ENCODE measurements around the gene RRH. TPM values are rescaled to one million over a fixed set of nuclear protein-coding genes. Genes with fewer than 3 reads are reported as not detected.
A peak's percentile ranks its signal among the peaks of the same experiment; 100 is the strongest.

Gene RRH
- total RNA-seq, 1 experiment from 2014 or later: not detected

GRCh38 chr4:109811707-109812106, 16.1 kb upstream of the RRH start (continued):
- no peak for TF ChIP-seq ZNF281 (CRISPR knock-in tag; IDR thresholded peaks at IDR 0.05)
- no peak for TF ChIP-seq NR3C1 (CRISPR knock-in tag; conservative IDR thresholded peaks at IDR 0.05; ENCODE audit: low read depth)
- no peak for TF ChIP-seq CTCF (IDR thresholded peaks at IDR 0.05)
- no peak for TF ChIP-seq AFF4 (CRISPR knock-in tag; IDR thresholded peaks at IDR 0.05; ENCODE audit: borderline replicate concordance)
- TF ChIP-seq ZNF121 (CRISPR knock-in tag; IDR thresholded peaks at IDR 0.05): no peak
- no peak for TF ChIP-seq GTF2I (CRISPR knock-in tag; conservative IDR thresholded peaks at IDR 0.05)

- DNase-seq (ENCODE audit: low spot score): peak; percentile 92
- Mint-ChIP-seq H3K27ac (peak within 1 kb of the TSS; percentile 97), H3K27me3 (ENCODE audit: low read depth) (no peaks in the 10 kb centered on the region), H3K9me3 (no peaks in the 10 kb centered on the region), H3K4me3 (peak within 1 kb of the TSS; percentile 97), H3K36me3 (peaks cover 31% of the 10 kb centered on the region), H3K4me1 (peaks cover 24% of the 10 kb centered on the region)
- CTCF ChIA-PET: interaction anchor here (0.9 to 1.5 kb wide), 2 partner anchors 11 to 112 kb away, joined by 3 to 6 read pairs; partner anchors contain the start of gene CASP6
- POLR2A ChIA-PET: interaction anchor here (0.9 to 1.0 kb wide), 2 partner anchors 114 to 381 kb away, joined by 3 read pairs; partner anchors contain the start of gene SEC24B
- peak; percentile 96 for ATAC-seq
- TF ChIP-seq HMGA2 (CRISPR knock-in tag; IDR thresholded peaks at IDR 0.05) (no peak), FOXK1 (CRISPR knock-in tag; IDR thresholded peaks at IDR 0.05) (peak; percentile 96), TEAD1 (CRISPR knock-in tag; IDR thresholded peaks at IDR 0.05) (no peak; the same call in none of the 2 replicates), ZBTB43 (CRISPR knock-in tag; IDR thresholded peaks at IDR 0.05) (0 out of 2 replicates have a peak, but pooled peaks have one; percentile 61), NFYB (CRISPR knock-in tag; conservative IDR thresholded peaks at IDR 0.05; ENCODE audit: low read depth) (no peak), GABPB1 (CRISPR knock-in tag; IDR thresholded peaks at IDR 0.05) (peak; percentile 38; the same call in 1 of the 2 replicates), IRF1 (CRISPR knock-in tag; IDR thresholded peaks at IDR 0.05) (0 out of 2 replicates have a peak, but pooled peaks have one; percentile 37), USF1 (CRISPR knock-in tag; IDR thresholded peaks at IDR 0.05) (peak; percentile 85), KAT7 (CRISPR knock-in tag; IDR thresholded peaks at IDR 0.05; ENCODE audit: borderline replicate concordance) (peak; percentile 39; the same call in 1 of the 2 replicates)
- TF ChIP-seq, protein P1, sequence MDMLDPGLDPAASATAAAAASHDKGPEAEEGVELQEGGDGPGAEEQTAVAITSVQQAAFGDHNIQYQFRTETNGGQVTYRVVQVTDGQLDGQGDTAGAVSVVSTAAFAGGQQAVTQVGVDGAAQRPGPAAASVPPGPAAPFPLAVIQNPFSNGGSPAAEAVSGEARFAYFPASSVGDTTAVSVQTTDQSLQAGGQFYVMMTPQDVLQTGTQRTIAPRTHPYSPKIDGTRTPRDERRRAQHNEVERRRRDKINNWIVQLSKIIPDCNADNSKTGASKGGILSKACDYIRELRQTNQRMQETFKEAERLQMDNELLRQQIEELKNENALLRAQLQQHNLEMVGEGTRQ (CRISPR knock-in tag; IDR thresholded peaks at IDR 0.05): peak; percentile 81
Observed at GRCh38 chr4:109815151-109816081, 12.4 kb upstream of the RRH start, which contains the start of gene GAR1. GAR1 (plus strand) TSS chr4:109815762; CDS start chr4:109816165, 403 bp downstream.
